NCI-H187 treated with DMSO at 0.1 percent for 48 hours (cell line): ENCODE results near the gene PLTP.

Experiments used
- DNase-seq: peaks from one replicate; lab custom pipeline; 2025; lab: John Stamatoyannopoulos, UW

PLTP gene

DNA sequence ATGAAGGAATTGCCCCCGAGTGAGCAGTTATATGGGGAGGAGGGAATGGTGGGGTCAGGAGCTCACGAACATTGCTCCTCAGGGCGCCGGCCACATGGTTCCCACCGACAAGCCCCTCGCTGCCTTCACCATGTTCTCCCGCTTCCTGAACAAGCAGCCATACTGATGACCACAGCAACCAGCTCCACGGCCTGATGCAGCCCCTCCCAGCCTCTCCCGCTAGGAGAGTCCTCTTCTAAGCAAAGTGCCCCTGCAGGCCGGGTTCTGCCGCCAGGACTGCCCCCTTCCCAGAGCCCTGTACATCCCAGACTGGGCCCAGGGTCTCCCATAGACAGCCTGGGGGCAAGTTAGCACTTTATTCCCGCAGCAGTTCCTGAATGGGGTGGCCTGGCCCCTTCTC is 13.7 kb downstream of the PLTP start:
- DNase-seq = no peak

DNA sequence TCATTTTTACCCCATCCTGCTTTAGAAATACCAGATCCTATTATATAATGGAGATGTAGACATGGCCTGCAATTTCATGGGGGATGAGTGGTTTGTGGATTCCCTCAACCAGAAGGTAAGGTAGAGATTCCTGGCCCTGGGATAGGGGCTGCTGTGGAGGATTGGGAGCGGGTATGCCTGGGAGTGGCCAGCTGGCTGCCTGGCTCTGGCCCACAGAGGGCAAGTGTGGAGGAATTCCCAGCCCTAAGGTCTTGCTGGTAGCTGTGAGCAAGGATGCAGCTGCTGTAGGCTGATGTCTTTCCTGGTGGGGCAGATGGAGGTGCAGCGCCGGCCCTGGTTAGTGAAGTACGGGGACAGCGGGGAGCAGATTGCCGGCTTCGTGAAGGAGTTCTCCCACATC is 14.3 kb downstream of the PLTP start:
- no peak for DNase-seq

DNA sequence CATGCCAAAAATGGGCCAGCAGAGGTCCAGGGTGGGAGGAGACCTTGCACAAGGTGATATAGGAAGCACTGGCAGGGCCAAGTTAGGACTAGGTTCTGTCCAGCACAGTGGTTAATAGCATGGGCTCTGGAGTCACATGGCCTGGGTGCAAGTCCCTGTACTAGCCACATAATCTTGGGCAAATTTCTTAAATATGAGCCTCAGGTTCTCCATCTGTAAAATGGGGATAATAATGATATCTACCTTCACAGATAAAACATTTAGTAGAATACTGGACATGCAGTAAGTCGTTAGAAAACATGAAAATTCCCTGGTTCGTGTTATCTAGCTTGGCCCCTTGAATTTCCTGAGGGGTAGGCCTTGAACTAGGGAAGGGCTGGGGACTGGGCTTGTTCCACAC is 14.7 kb downstream of the PLTP start:
- no peak for DNase-seq

DNA sequence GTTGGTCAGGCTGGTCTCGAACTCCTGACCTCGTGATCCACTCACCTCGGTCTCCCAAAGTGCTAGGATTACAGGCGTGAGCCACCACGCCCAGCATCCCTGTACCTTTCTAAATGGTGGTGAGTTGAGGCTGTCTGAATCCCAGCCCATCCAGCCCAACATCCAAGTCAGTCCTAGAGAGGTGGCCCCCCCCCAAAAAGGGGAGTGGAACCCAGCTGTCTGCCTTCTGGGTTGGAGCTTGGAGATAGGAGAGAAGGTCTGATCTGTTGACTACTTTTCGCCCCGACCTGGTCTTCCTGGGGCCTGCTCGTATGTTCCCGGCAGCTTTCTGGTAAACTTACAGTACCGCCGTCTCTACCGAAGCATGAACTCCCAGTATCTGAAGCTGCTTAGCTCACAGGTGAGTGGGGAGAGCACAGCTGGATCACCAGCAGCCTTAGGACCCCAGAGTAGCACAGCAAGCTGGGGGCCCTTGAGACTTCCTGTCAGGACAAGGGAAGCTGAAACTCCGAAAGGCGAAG is 15.3 kb downstream of the PLTP start:
- no peak for DNase-seq

DNA sequence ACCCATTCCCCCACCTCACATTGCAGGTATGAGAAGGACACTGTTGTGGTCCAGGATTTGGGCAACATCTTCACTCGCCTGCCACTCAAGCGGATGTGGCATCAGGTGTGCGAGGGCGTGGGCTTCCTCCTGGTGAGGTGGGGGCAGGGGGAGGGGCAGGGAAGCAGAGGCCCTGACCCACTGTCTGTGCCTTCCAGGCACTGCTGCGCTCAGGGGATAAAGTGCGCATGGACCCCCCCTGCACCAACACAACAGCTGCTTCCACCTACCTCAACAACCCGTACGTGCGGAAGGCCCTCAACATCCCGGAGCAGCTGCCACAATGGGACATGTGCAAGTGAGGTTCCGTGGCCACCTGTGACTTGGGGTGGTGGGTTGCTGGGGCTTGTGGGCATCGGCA is 17.2 kb downstream of the PLTP start:
- DNase-seq = no peak

DNA sequence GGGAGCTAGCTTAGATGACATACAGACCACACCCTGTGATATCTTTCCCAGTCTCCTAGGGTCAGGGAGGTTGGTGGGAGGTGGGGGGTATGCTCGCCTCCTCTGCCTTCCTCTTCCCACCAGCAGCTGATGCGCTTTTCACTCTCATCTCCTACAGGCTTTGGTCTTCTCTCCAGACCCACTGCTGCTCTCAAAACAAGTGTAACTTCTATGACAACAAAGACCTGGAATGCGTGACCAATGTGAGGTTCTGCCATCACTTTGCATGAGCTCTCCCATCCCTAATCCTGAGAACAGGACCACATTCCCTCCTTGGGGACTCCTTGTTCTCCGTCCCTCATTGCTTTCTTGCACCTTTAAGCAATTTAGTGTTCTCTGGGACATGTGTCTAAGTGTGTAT is 18.1 kb downstream of the PLTP start:
- DNase-seq = no peak

DNA sequence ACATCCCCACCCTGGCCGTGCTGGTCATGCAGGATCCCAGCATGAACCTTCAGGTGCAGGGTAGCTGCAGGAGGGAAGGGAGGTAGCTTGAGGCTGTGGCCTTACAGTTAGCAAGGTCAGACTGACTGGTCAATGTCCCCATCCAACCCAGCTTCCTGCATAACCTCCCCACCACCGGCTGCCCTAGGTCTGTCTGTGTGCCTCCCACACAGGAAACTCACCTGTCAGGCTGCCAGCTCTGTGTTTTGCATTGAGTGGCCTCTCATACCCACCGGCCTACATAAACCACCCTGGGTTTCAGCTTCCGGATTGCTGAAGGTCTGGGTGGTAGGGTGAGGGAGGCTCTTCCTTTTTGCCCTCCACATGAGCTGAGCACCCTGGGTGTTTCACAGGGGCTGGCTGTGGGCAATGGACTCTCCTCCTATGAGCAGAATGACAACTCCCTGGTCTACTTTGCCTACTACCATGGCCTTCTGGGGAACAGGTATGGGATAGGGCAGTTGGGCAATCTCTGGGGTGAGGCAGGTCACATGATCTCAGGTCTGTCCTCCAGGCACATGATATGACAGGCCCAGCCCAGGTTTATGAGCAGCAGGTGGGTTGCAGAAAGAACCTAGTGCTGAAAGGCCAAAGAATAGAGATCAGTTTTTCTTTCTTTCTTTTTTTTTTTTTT is 19.0 kb downstream of the PLTP start:
- no peak for DNase-seq

DNA sequence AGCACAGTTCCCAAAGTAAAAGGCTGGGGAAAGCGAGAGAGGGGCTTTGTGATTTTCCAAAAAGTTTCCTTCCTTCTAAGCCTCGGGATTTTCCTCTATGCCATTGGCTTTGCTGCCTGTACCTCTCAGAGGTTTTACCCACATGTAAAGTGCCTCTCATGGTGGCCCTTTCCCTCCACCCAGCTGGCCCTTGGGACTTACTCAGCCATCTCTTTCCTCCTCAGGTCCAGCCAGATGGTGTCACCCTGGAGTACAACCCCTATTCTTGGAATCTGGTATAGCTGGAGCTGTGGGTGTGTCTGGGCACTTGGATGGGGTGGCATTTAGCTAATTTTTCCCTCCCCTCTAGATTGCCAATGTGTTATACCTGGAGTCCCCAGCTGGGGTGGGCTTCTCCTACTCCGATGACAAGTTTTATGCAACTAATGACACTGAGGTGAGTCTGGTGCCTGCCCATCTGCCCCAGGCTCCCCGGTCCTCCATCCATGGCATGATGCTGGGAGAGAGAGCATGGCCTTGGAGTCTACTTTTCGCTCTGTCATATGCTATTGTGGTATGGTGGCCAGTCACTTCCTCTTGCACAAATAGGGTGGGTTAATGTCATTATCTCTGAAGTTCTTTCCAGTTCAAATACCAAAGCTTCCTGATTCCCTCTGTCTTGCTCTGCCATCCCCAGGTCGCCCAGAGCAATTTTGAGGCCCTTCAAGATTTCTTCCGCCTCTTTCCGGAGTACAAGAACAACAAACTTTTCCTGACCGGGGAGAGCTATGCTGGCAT is 19.7 kb downstream of the PLTP start:
- no peak for DNase-seq

DNA sequence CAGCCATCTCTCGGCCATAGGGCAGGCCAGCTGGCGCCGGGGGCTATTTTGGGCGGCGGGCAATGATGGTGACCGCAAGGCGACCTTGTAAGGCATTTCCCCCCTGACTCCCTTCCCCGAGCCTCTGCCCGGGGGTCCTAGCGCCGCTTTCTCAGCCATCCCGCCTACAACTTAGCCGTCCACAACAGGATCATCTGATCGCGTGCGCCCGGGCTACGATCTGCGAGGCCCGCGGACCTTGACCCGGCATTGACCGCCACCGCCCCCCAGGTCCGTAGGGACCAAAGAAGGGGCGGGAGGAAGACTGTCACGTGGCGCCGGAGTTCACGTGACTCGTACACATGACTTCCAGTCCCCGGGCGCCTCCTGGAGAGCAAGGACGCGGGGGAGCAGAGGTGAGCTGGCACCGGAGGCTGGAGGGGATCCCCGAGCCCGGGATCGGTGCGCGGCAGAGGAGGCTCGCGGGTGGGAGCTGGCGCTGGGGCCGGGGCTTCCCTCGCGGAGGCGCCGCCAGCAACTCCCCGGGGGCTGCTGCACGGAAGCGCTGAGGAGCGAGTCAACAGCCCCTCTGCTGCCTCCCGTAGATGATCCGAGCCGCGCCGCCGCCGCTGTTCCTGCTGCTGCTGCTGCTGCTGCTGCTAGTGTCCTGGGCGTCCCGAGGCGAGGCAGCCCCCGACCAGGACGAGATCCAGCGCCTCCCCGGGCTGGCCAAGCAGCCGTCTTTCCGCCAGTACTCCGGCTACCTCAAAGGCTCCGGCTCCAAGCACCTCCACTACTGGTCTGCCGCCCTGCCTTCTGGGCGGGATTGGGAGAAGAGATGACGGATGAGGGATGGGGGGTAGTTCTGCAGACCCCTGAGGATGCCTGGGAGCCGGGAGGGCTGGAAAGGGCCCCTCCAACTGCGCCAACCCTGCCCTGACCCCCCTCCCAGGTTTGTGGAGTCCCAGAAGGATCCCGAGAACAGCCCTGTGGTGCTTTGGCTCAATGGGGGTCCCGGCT is 20.7 kb downstream of the PLTP start, which contains the start of the genes CTSA and NEURL2:
Gene CTSA, plus strand, starts transcription at position 351 of the 999 bp plus-strand sequence. Its CDS starts 234 bp downstream, at position 585.
Gene NEURL2, minus strand, starts transcription at position 224 of the 999 bp plus-strand sequence. Its CDS starts 217 bp downstream, at position 7.
- DNase-seq = peak; percentile 41

DNA sequence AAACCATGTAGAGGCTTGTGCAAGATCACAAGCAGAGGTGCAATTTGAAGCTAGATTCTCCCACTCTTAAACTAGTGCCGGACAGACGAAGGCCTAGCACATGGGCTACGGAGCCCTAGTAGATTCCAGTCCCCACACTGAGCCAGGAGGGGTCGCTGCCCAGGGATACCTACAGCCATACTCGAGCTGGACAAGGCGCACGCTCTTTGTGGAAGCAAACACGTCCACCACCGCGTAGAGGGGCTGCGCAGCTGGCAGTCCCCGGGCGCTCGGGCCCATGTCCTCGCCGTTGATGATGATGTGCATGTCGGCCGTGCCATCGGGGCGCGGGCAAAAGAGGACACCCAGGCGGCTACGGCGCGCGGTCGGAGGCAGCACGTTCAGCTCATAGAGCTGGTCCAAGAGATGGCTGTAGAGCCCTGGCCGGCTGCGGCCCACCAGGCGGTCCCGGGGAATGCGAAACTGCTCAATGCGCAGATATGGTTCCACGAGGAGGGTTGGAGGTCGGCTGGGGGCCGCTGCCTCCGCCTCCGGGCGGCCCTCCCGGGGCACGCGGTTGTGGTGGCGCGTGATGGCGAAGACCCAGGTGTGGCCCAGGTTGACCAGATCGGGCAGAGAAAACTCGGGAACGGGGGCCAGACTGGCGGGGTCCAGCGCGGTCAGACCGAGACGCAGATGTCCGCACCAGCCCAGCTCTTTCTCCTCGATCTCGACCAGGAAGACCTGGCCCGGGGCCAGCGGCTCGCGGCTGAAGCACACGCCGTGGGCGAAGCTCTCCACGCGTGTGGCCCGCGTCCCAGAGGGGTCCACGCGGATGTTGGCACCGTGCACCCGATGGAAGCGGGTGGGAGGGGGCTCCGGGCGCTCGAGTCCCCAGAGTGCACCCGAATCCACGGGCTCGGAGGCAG is 21.6 kb downstream of the PLTP start:
- DNase-seq = no peak

DNA sequence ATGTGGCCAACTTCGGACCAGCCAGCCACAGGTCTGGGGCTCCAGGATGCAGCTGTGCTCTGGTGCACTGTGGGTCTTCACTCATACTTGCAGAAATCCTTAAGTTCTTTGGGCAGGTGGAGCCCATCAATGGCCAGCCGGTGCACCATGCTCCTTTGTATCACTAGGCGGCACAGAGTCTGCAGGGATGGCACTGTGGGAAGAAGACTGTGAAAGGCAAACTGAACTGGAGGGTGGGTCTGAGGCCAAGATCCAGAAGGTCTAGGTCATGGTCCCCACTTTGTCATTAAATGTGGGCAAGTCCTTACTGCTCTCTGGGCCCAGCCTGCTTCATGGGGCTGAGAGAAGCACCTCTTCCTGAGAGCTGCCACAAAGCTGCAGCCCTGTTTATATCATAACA is 23.3 kb downstream of the PLTP start:
- DNase-seq = no peak

DNA sequence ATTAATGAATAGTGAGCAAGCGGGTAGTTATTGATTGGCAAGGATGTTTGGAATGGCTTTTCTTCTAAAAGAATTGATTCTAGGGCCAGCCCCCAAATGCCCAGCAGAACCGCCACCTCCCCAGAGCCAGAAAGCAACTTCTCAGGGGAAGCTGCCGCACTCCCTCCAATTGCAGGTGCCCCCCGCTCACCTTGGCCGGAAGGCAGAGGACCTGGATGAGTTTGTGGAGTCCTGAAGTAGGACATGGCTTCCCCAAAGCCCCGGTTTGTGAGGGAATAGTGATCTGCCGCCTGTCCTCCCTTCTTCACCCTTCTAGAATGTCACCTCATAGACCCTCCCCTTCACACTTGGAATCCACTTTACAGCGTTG is 24.6 kb downstream of the PLTP start, which contains the start of gene SPATA25:
Gene SPATA25, minus strand, starts transcription at position 277 of the 370 bp plus-strand sequence. Its CDS starts 32 bp downstream, at position 245.
- DNase-seq = no peak

DNA sequence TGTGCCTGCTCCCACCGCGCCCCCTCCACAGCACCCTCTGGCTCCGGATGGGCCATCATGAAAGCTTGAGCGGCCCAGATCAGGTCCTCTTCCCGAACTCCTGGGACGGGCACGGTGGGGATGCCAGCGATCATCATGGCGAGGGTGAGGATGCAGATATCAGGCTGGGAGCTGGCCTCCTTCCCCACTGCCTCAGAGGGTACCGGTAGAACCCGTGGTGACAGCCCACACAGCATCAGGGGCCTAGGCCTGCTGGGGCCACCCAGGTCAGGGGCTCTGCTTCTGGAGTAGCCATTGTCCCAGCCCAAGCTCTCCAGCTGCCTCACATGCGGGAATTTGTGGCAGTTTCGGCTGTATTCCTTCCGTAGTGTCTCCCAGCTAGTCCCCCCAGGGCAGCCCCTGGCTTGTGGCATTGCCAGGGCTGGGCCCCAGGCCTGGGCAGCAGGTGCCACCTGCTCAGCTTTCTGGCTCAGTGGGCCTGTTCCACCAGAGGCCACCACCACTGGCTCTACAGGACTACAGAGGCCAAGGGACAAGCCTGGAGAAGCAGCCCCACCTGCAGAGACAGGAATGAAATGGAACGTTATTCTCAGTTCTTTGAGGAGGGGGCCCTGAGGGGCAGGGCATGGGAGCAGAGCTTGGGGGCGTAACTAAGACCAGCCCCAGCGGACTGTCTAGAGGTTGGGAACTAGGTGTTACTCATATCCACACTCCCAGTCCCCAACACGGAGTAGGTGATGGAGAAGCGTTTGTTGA is 25.2 kb downstream of the PLTP start:
- DNase-seq = no peak

DNA sequence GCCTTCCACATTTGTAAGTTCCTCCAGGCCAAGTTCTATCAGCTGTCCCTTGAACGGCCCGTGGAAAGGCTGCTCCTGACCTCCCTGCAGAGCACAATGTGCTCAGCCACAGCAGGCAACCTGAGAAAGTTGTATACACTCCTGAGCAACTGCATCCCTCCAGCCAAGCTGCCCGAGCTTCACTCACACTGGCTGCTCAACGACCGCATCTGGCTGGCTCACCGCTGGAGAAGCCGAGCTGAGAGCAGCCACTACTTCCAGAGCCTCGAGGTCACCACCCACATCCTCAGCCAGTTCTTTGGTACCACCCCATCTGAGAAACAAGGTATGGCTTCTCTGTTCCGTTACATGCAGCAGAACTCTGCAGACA is 28.9 kb downstream of the PLTP start:
- DNase-seq = no peak

DNA sequence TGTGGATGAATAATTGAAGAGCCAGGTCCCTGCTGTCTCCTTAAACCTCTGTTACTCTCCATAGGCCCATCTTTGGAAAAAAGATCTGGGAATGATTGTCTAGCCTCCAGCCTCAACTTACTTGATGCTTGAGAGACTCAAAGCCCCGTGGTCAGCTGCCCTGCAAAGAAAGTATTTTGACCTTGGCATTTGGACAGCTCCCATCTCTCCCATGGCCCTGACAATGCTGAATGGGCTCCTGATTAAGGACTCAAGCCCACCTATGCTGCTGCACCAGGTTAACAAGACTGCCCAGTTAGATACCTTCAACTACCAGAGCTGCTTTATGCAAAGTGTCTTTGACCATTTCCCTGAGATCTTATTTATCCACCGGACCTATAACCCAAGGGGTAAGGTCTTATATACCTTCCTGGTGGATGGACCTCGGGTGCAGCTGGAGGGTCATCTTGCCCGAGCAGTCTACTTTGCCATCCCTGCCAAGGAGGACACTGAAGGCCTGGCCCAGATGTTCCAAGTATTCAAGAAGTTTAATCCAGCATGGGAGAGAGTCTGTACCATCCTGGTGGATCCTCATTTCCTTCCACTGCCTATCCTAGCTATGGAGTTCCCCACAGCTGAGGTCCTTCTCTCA is 29.4 kb downstream of the PLTP start:
- DNase-seq = no peak

DNA sequence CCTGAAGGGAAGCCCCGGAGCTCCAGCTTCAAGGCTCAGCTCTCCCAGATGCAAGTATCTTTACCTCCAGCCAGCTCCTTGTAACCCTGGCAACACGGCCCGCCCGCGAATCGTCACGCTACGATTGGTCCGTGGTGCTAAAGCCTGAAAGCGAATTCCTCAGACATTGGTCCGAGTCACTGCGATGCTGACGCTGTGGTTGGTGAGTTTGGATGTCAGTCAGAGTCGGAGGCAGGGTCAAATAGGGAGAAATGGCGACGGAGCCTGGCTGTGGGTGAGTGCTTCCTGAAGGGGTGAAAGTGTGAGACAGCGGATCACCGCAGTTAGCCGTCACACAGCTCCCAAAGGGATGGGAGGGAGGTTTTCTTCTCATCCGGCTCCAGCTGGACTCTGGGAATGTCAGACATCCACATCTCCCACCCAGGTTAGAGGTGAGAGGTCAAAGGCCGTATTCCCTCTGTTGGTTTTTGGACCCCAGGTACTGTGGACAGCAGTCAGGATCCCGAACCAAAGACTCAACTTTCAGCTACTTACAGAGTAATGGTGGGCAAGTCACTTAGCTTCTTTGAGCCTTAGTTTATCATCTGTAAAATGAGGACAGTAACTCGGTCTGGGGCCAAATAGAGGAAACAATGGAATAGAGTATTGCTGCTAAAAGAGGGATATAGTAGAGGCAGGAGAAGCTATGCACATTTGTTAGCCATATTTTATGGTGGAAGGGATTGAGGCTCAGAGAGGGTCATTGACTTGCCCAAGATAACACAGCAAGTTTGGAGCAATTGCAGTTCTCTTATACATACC is 30.8 kb downstream of the PLTP start, which contains the start of gene ZSWIM1:
Gene ZSWIM1, plus strand, starts transcription at position 240 of the 801 bp plus-strand sequence. CDS start 1,366 bp downstream, outside the sequence.
- DNase-seq = peak; percentile 92

DNA sequence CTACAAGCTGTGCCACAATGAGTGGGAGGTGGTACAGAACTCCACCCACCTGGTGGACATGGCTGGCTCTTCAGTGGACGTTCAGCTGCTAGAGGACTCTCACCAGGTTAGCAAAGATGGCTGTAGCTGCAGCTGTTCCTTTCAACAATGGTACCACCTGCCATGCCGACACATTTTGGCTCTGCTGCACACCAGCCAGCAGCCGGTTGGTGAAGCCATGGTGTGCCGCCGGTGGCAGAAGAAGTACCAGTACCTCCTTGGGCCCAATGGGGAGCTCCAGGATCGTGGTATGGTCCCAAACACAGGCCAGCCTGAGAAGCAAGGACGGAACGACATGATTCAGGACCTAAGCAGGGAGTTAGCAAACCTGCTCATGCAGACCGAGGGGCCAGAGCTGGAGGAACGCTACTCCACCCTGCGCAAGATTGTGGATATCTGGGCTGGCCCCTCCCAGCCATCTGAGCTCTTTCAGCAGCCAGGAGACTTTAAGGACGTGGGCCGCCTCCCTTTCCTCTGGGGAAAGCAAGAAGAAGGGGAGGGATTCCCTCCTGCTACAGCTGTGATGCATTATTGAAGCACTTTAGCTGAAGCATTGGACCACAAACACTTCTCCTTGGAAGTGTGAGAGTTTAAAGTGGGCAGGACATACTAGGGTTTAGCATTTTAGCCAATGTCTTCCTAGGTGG is 33.7 kb downstream of the PLTP start:
- DNase-seq = no peak

DNA sequence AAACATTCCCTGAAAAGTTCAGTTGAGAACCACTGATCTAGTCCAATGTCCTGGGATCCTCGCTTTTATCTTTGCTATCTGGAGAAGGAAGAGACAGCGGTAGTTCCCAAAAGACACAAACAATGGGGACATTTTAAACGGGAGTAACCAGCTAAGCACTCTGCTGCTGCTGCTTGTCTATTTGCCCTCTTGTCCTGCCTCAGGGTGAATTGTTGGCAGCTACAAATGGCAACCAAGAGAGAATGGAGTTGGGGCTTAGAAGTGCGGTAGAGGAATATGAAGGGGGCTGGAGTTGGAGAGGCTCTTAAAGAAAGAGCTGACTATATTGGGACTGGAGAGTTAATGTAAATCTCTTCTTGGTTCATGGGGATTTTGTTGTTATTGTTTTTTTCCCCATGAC is 37.4 kb downstream of the PLTP start:
- no peak for DNase-seq
